ENCODE results near the gene SLC4A7.

DNA sequence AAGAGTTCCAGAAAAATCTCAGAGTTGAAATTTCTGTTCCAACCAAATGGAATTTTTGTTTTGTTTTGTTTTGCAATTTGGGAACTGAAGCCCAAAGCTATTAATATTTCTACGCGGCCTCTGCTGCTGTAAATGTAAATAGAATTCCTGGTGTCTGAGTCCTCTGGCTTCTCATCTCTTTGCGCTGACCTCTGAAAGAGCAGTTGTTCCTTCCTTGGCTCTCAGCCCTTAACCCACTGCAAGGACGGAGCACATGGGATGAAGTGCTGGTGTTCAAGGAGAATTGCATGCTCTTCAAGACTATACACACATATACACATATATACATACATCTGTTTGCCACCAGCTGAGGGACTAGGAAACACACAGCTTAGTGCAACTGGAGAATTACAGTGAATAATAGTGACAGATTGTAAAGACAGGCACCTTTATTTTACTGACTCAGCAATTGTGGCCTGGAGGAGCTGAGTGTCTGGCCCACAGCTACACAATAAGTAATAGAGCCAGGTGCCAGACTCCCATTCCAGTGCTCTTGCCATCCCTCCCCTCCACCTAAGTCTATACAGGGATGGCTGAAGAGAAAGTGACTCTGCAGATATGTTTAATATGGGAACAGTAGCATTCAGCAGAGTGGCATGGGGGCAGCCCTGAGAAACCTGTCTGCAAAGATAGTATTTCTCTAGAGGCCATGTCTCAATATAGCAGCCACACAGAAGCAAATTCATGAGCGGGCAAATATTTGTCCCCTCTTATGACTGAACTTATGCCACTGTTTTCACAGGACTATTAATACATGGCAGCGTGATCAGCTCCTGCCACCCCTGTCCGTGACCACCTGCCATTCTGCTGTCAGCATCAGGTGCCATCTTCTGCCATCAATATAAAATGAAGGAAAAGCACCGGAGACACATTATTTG lies 157.3 kb downstream of the SLC4A7 start:
- TF ChIP-seq, protein P1, sequence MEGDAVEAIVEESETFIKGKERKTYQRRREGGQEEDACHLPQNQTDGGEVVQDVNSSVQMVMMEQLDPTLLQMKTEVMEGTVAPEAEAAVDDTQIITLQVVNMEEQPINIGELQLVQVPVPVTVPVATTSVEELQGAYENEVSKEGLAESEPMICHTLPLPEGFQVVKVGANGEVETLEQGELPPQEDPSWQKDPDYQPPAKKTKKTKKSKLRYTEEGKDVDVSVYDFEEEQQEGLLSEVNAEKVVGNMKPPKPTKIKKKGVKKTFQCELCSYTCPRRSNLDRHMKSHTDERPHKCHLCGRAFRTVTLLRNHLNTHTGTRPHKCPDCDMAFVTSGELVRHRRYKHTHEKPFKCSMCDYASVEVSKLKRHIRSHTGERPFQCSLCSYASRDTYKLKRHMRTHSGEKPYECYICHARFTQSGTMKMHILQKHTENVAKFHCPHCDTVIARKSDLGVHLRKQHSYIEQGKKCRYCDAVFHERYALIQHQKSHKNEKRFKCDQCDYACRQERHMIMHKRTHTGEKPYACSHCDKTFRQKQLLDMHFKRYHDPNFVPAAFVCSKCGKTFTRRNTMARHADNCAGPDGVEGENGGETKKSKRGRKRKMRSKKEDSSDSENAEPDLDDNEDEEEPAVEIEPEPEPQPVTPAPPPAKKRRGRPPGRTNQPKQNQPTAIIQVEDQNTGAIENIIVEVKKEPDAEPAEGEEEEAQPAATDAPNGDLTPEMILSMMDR (conservative IDR thresholded peaks at IDR 0.05 in 1 of 2, IDR thresholded peaks at IDR 0.05 in 1 of 2; ENCODE audit: low read depth in 1 of 2, low read length in 2 of 2) = no peak
- no peak for TF ChIP-seq EZH2 (IDR thresholded peaks at IDR 0.05; ENCODE audit: low read length, missing control alignments)
